ENCODE measurements around the gene EGFR. TPM values are rescaled to one million over a fixed set of nuclear protein-coding genes. Genes with fewer than 3 reads are reported as not detected.

EGFR gene
- total RNA-seq, 2 experiments from 2014 or later, result not detected

DNA sequence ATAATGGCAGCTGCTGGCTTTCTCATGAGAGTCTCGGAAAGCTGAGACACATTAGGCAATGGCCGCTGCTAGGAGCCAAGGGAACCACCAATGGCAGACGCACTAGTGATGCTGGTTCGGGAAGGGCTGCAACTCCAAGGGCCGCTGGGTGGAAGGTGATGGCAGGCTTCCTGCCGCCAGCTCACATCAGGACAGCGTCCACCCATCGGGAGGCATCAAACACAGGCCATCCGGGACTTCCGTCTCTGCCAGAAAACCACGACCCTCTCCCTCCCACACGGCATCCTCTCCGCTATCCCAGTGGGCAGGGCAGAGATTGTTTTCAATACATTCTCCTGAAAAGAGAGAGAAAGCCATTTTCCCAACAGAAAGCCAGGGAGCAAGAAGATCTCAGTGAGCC lies 27.5 kb upstream of the EGFR start:
- no peak for ATAC-seq
- H3K36me3 Mint-ChIP-seq (ENCODE audit: low read depth), result no peaks in the 10 kb centered on the region
- no peaks in the 10 kb centered on the region for H3K27me3 Mint-ChIP-seq (ENCODE audit: low read depth)

DNA sequence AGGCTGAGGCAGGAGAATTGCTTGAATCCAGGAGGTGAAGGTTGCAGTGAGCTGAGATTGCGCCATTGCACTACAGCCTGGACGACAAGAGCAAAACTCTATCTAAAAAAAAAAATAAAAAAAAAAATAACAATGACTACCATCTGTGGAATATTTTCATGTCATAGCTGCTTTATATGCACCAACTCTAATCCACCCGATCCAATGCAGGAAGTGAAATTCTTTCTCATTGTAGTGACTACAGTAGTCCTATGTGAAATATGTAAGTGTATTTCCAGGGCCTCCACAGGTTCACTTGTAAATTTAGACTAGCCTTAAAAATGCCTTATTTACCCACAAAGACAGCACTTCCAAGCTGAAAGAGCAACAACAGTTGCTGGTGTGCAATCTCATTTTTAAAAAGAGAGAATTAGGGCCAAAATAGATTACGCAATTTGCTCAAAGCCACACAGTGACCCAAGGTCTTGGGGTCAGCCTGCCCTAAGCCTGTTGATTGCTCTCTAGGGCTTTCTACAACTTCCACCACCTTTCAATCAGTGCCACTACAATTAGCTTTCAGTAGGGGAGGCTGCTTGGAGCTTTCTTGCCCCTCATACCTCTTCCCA lies 25.8 kb upstream of the EGFR start:
- DNase-seq, result no peak
- POLR2A ChIA-PET, result no interaction called here
- Mint-ChIP-seq H3K36me3 (ENCODE audit: low read depth) (no peaks in the 10 kb centered on the region), H3K9me3 (ENCODE audit: insufficient read depth) (no peaks in the 10 kb centered on the region), H3K27me3 (ENCODE audit: low read depth) (no peaks in the 10 kb centered on the region), H3K4me3 (no peak overlapping the region), H3K4me1 (ENCODE audit: low read depth) (peaks cover 7% of the 10 kb centered on the region), H3K27ac (no peak overlapping the region)
- ATAC-seq, result no peak
- CTCF ChIA-PET, result no interaction called here

More for the DNA sequence above, 27.5 kb upstream of the EGFR start:
- ChIA-PET POLR2A (no interaction called here), CTCF (no interaction called here)
- Mint-ChIP-seq H3K4me3 (no peak overlapping the region), H3K9me3 (ENCODE audit: insufficient read depth) (no peaks in the 10 kb centered on the region), H3K4me1 (ENCODE audit: low read depth) (peaks cover 6% of the 10 kb centered on the region), H3K27ac (no peak overlapping the region)
- DNase-seq, result no peak

DNA sequence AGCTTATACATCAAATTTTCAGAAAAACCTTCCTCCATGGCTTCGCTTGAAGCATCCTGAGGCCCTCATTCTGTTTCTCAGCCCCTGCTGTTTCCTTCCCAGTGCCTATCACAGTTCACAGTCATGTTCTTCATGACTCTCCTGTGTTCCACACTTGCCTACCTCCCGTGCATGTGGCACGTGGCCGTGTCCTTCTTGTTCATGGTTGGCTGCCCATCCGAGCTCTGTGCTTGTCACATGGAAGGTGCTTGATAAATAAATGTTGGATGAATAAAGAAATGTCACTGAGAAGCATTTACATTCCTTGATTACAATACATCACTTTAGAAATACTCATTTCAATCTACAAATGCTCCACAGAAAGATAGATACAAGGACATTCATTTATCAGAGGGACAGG lies 23.7 kb upstream of the EGFR start:
- Mint-ChIP-seq H3K27ac (no peak overlapping the region), H3K36me3 (ENCODE audit: low read depth) (no peaks in the 10 kb centered on the region), H3K9me3 (ENCODE audit: insufficient read depth) (no peaks in the 10 kb centered on the region), H3K27me3 (ENCODE audit: low read depth) (no peaks in the 10 kb centered on the region), H3K4me1 (ENCODE audit: low read depth) (peaks cover 7% of the 10 kb centered on the region), H3K4me3 (no peak overlapping the region)
- ATAC-seq (no peak), DNase-seq (no peak)
- ChIA-PET POLR2A (no interaction called here), CTCF (no interaction called here)

DNA sequence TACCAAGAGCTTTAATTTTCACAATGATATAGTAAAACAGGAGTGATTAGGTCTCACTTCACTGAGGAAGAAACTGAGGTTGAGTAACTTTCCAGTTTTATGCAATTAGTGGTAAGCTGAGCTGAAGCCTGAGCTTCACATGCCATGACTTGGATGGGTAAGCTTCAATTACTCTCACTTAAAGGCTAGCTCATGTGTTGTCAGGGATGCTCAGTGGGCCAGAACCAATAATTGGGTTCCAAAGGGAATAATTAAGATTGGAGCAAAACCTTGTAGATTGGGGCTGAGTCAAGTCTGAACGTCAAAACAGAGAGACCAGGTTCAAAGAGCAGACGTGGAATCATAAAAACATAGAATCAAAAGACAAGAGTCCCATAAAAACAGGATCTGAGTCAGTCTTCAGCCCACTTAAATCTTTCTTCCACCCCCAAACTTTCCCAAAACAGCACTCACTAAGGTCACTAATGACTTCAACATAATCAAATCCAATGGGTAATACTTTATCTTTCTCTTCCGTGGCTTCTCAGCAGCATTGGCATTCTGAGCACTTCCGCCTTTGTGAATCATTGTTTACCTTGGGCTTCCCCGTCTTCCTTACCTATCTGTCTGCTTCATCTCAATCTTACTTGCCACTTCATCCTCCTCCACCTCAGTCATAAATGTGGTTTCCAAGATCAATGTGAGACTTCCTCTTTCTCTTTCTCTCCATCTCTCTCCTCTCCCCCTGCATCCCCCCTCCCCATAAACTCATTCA lies 23.0 kb upstream of the EGFR start:
- CTCF ChIA-PET, result no interaction called here
- POLR2A ChIA-PET, result no interaction called here
- Mint-ChIP-seq H3K9me3 (ENCODE audit: insufficient read depth) (no peaks in the 10 kb centered on the region), H3K4me3 (no peak overlapping the region), H3K36me3 (ENCODE audit: low read depth) (no peaks in the 10 kb centered on the region), H3K4me1 (ENCODE audit: low read depth) (peaks cover 7% of the 10 kb centered on the region), H3K27ac (no peak overlapping the region), H3K27me3 (ENCODE audit: low read depth) (no peaks in the 10 kb centered on the region)
- no peak for DNase-seq
- ATAC-seq, result no peak

DNA sequence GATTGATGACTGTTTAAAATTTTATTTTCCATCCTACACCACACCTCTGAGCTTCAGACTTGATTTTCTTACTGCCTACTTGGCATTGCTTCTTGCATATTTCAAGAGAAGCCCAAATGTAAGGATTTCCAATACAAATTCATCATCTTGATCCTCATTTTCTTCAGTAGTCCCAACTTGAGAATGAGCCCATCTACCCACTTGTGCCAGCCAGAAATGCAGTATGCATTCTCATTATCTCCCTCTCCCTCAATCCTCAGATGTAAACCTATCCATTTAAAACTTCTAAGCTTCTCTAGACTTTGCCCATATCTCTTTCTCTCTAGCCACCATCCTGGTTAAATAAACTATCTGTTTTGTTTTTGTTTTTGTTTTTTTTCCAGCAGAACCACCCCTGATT lies 22.4 kb upstream of the EGFR start:
- no peaks in the 10 kb centered on the region for H3K36me3 Mint-ChIP-seq (ENCODE audit: low read depth)
- ChIA-PET POLR2A (no interaction called here), CTCF (no interaction called here)
- H3K27ac Mint-ChIP-seq, result no peak overlapping the region
- H3K27me3 Mint-ChIP-seq (ENCODE audit: low read depth), result no peaks in the 10 kb centered on the region
- ATAC-seq (no peak), DNase-seq (no peak)
- peaks cover 7% of the 10 kb centered on the region for H3K4me1 Mint-ChIP-seq (ENCODE audit: low read depth)
- H3K4me3 Mint-ChIP-seq, result no peak overlapping the region
- H3K9me3 Mint-ChIP-seq (ENCODE audit: insufficient read depth), result no peaks in the 10 kb centered on the region

DNA sequence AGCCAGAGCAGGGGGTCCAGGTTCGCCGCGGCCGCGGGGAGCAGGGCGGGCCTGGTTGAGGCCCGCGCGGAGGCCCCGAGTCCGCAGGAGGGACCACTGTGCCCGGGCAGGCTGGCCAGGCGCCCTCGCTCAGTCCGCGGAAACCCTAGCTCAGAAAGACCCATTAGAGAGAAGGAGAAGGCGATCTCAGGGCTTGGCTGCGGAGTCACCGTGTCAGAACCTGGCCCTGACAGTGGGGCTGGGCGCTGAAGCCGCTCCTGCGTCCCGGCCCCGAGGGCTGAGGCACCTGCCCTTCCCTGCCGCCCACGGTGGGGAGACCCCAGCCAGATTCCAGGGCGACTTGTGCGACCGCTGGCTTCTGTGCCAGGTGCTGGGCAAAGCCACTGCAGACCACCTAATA lies 14.2 kb upstream of the EGFR start:
- DNase-seq (no peak), ATAC-seq (no peak)
- H3K4me3 Mint-ChIP-seq, result no peak overlapping the region
- H3K27ac Mint-ChIP-seq, result no peak overlapping the region
- POLR2A ChIA-PET, result no interaction called here
- no peaks in the 10 kb centered on the region for H3K36me3 Mint-ChIP-seq (ENCODE audit: low read depth)
- H3K9me3 Mint-ChIP-seq (ENCODE audit: insufficient read depth), result no peaks in the 10 kb centered on the region
- H3K27me3 Mint-ChIP-seq (ENCODE audit: low read depth), result no peaks in the 10 kb centered on the region
- H3K4me1 Mint-ChIP-seq (ENCODE audit: low read depth), result no peaks in the 10 kb centered on the region
- CTCF ChIA-PET, result no interaction called here

DNA sequence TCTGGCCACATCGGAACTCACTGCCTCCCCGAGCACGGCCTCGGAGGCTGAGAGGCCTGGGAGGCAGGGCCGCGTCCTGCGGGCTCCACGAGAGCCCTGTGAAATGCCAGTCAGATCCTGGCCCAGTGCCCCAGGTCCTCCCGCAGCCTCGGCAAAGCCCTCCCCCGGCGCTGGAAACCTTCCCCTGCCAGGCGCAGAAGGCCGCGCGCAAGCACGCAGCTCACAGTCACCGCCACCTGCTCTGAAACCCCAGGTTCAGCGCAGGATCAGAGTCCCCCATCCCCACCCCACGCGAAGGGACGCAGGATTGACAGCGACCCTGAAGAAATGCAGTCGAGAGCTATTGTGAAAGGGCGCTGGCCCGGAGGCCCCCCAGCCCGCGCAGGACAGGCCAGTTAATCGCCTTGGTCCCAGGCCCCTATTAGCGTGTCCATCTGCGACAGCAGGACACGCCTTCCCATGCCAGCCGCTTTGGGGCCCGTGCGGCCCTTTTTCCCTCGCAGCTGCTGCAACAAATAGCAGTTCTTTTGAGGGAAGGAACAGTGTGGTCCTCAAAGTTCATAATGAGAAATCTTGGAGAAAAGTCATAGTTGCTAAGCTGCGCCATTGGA lies 13.5 kb upstream of the EGFR start:
- no peak for DNase-seq
- POLR2A ChIA-PET, result no interaction called here
- no peak overlapping the region for H3K27ac Mint-ChIP-seq
- H3K9me3 Mint-ChIP-seq (ENCODE audit: insufficient read depth), result no peaks in the 10 kb centered on the region
- H3K4me3 Mint-ChIP-seq, result no peak overlapping the region
- no peaks in the 10 kb centered on the region for H3K36me3 Mint-ChIP-seq (ENCODE audit: low read depth)
- no peaks in the 10 kb centered on the region for H3K4me1 Mint-ChIP-seq (ENCODE audit: low read depth)
- no peak for ATAC-seq
- CTCF ChIA-PET, result no interaction called here
- H3K27me3 Mint-ChIP-seq (ENCODE audit: low read depth), result peaks cover 2% of the 10 kb centered on the region

DNA sequence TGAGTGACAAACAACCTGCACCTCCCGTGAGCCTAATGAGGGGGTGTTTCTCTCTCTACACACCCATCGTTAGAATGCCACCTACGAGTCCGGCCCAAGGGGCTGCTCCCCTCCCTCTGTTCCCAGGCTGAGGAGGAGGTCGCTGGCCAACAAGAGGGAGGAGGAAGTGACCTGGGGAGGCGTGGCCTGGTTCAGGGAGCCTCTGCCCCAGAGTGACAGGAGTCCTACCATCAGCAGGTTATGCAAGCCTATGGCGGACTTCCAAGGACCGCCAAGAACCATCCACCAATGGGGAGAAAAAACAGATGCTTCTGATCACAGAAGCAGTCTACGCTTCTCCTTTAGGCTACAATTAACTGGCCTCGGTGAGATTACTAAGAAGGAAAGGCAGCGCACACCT lies 12.3 kb upstream of the EGFR start:
- Mint-ChIP-seq H3K36me3 (ENCODE audit: low read depth) (no peaks in the 10 kb centered on the region), H3K4me1 (ENCODE audit: low read depth) (no peaks in the 10 kb centered on the region), H3K27me3 (ENCODE audit: low read depth) (peaks cover 2% of the 10 kb centered on the region), H3K4me3 (no peak overlapping the region), H3K27ac (no peak overlapping the region), H3K9me3 (ENCODE audit: insufficient read depth) (no peaks in the 10 kb centered on the region)
- ATAC-seq (no peak), DNase-seq (no peak)
- ChIA-PET CTCF (no interaction called here), POLR2A (no interaction called here)

DNA sequence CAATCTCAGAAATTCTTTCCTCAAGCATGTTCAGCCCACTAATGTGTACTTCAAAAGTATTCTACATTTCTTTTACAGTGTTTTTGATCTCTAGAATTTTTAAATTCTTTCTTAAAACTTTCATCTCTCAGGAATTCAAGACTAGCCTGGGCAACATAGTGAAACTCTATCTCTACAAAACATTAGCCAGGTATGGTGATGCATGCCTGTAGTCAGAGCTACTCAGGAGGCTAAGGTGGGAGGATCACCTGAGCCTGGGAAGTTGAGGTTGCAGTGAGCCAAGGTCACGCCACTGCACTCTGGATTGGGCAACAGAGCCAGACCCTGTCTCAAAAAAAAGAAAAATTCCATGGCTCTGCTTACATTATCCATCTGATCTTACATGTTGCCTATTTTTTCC lies 5.0 kb upstream of the EGFR start:
- DNase-seq (no peak), ATAC-seq (no peak)
- POLR2A ChIA-PET, result no interaction called here
- H3K27ac Mint-ChIP-seq, result no peak overlapping the region
- no peaks in the 10 kb centered on the region for H3K4me1 Mint-ChIP-seq (ENCODE audit: low read depth)
- H3K4me3 Mint-ChIP-seq, result no peak overlapping the region
- H3K9me3 Mint-ChIP-seq (ENCODE audit: insufficient read depth), result no peaks in the 10 kb centered on the region
- CTCF ChIA-PET, result no interaction called here
- H3K27me3 Mint-ChIP-seq (ENCODE audit: low read depth), result peaks cover 32% of the 10 kb centered on the region
- H3K36me3 Mint-ChIP-seq (ENCODE audit: low read depth), result no peaks in the 10 kb centered on the region

DNA sequence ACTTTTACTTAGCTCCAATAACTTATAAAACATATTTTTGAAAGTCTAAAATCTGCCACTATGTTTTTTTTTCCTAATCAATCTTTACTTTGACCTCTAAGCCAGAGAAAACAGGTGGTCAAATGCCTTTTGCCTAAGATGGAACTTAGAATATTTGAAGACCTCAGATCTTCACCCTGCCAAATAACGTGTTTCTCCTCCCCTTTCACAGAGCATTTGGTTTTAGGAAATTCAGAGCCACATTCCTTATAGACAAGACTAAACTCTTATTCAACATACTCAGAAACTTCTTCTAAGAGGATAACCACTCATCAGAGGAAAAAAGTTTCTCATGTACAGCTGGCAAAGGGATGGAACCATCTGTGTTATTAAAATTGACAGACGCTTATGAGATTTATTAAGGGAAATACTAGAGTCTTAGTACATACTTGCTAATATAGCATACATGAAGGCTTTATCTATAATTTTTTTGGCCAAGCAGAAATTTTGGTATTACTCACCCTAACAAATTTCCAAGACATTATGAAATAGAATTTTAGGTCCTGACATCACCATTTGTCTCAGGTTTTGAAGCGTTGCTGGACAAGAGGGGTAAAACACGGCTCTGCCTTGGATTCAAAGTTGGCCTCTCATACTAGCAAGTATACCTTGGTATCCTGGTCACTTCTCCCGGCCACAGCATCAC lies 2.6 kb upstream of the EGFR start:
- DNase-seq, result no peak
- peaks cover 41% of the 10 kb centered on the region for H3K27me3 Mint-ChIP-seq (ENCODE audit: low read depth)
- no peak for ATAC-seq
- CTCF ChIA-PET, result interaction anchor here (0.6 kb wide), 1 partner anchor 73 kb away, joined by 3 read pairs; no protein-coding TSS in a partner anchor
- no peak overlapping the region for H3K27ac Mint-ChIP-seq
- H3K9me3 Mint-ChIP-seq (ENCODE audit: insufficient read depth), result no peaks in the 10 kb centered on the region
- H3K4me3 Mint-ChIP-seq, result no peak overlapping the region
- POLR2A ChIA-PET, result interaction anchor here (0.6 kb wide), 1 partner anchor 447 kb away, joined by 3 read pairs; no protein-coding TSS in a partner anchor
- no peaks in the 10 kb centered on the region for H3K4me1 Mint-ChIP-seq (ENCODE audit: low read depth)
- no peaks in the 10 kb centered on the region for H3K36me3 Mint-ChIP-seq (ENCODE audit: low read depth)

DNA sequence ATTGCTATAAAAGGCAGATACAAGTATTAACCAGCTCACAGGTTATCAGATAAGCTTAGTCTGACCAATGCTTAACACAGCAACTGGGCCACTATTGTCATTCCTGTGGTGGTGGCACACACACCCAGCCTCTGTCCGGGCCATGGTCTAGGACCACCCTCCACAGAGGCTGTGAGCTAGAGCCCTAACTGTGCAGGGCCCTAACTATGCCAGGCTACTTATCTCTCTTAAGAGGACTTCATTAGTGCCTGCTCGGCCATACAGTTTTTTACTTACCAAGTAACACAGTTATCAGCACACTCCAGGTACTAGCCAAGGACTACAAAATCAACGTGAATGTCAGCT lies 2.1 kb upstream of the EGFR start:
- Mint-ChIP-seq H3K9me3 (ENCODE audit: insufficient read depth) (no peaks in the 10 kb centered on the region), H3K4me1 (ENCODE audit: low read depth) (no peaks in the 10 kb centered on the region), H3K36me3 (ENCODE audit: low read depth) (no peaks in the 10 kb centered on the region), H3K27me3 (ENCODE audit: low read depth) (peaks cover 46% of the 10 kb centered on the region), H3K27ac (no peak overlapping the region), H3K4me3 (no peak overlapping the region)
- ATAC-seq, result no peak
- DNase-seq, result no peak
- CTCF ChIA-PET, result no interaction called here
- POLR2A ChIA-PET, result no interaction called here

DNA sequence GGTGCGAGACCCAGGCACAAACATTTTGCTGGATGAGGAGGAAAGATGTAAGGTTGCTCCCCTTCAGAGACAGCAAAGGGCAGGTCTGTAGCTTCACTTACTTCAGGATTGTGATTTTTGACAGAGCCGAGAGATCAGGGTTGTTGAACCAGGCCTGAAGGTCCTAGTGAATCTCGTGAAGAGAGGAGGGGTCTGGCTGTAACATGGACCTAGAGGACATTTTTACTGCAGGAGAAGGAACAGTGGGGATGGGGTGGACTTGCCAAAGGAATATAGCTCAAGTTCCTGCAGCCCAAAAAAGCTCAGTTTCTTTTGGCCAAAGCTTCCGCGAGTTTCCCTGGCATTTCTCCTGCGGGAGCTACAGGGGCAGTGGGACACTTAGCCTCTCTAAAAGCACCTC lies 976 bp upstream of the EGFR start:
- no peak overlapping the region for H3K27ac Mint-ChIP-seq
- H3K36me3 Mint-ChIP-seq (ENCODE audit: low read depth), result no peaks in the 10 kb centered on the region
- no peak overlapping the region for H3K4me3 Mint-ChIP-seq
- no peak for DNase-seq
- no peaks in the 10 kb centered on the region for H3K9me3 Mint-ChIP-seq (ENCODE audit: insufficient read depth)
- H3K27me3 Mint-ChIP-seq (ENCODE audit: low read depth), result peaks cover 50% of the 10 kb centered on the region
- H3K4me1 Mint-ChIP-seq (ENCODE audit: low read depth), result no peaks in the 10 kb centered on the region
- ATAC-seq, result no peak
- CTCF ChIA-PET, result no interaction called here
- POLR2A ChIA-PET, result no interaction called here
